Bone marrow (tissue), 2 donors: ENCODE measurements around the gene MATR3.
"Not testable (repeated sequence)": the region's sequence is repeated elsewhere in the genome, so short reads cannot be mapped to it uniquely, and the experiment has no call there.

ENCODE experiments used
- DNase-seq, 2 donors: peaks; one replicate each; lab custom pipeline; 2025; lab: John Stamatoyannopoulos, UW

Gene MATR3

GRCh38 chr5:139297439-139298133, 4.0 kb downstream of the MATR3 start:
- no peak for DNase-seq

- no peak for DNase-seq
These were observed 4.7 kb downstream of the MATR3 start for GRCh38 chr5:139298242-139298641.

- no peak for DNase-seq
These were observed 5.9 kb downstream of the MATR3 start for GRCh38 chr5:139299486-139299885.

- no peak for DNase-seq
These were observed 8.4 kb downstream of the MATR3 start for GRCh38 chr5:139301808-139302499.

GRCh38 chr5:139304391-139305324, 11.1 kb downstream of the MATR3 start:
- no peak for DNase-seq

GRCh38 chr5:139306197-139306596, 12.7 kb downstream of the MATR3 start:
- no peak for DNase-seq

- no peak for DNase-seq
These were observed 13.3 kb downstream of the MATR3 start for GRCh38 chr5:139306628-139307379.

- no peak for DNase-seq
These were observed 15.3 kb downstream of the MATR3 start for GRCh38 chr5:139308797-139309196.

- not testable (repeated sequence) for DNase-seq
These were observed 17.2 kb downstream of the MATR3 start for GRCh38 chr5:139310715-139311186.

- no peak for DNase-seq
These were observed 18.5 kb downstream of the MATR3 start for GRCh38 chr5:139312075-139312474.

GRCh38 chr5:139314276-139314675, 20.7 kb downstream of the MATR3 start:
- no peak for DNase-seq

GRCh38 chr5:139315056-139315615, 21.6 kb downstream of the MATR3 start:
- no peak for DNase-seq

- no peak for DNase-seq
These were observed 42.3 kb downstream of the MATR3 start for GRCh38 chr5:139335811-139336210.

- no peak for DNase-seq
These were observed 46.5 kb downstream of the MATR3 start for GRCh38 chr5:139340051-139340450.

GRCh38 chr5:139341187-139341688, 47.7 kb downstream of the MATR3 start:
- DNase-seq: no peak

- peak; percentile 85 to 98 for DNase-seq
These were observed 48.3 kb downstream of the MATR3 start, which contains the start of gene PAIP2 for GRCh38 chr5:139341689-139342422. PAIP2 (plus strand) TSS chr5:139341854; CDS start chr5:139363785, 21,931 bp downstream.

- DNase-seq: no peak
These were observed 48.8 kb downstream of the MATR3 start for GRCh38 chr5:139342423-139342723.

GRCh38 chr5:139343476-139343875, 49.9 kb downstream of the MATR3 start:
- no peak for DNase-seq

- DNase-seq: no peak
These were observed 50.6 kb downstream of the MATR3 start for GRCh38 chr5:139344177-139344576.

GRCh38 chr5:139345442-139345841, 51.9 kb downstream of the MATR3 start:
- not testable (repeated sequence) for DNase-seq
